ENCODE measurements around the gene BTN1A1. TPM values are rescaled to one million over a fixed set of nuclear protein-coding genes. Genes with fewer than 3 reads are reported as not detected.
"Not testable (repeated sequence)": the region's sequence is repeated elsewhere in the genome, so short reads cannot be mapped to it uniquely, and the experiment has no call there.

The BTN1A1 gene, protein sequence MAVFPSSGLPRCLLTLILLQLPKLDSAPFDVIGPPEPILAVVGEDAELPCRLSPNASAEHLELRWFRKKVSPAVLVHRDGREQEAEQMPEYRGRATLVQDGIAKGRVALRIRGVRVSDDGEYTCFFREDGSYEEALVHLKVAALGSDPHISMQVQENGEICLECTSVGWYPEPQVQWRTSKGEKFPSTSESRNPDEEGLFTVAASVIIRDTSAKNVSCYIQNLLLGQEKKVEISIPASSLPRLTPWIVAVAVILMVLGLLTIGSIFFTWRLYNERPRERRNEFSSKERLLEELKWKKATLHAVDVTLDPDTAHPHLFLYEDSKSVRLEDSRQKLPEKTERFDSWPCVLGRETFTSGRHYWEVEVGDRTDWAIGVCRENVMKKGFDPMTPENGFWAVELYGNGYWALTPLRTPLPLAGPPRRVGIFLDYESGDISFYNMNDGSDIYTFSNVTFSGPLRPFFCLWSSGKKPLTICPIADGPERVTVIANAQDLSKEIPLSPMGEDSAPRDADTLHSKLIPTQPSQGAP
- not detected for polyA plus RNA-seq

- Histone ChIP-seq H3K4me1 (ENCODE audit: control insufficient read depth in 2 of 2, insufficient read depth in 2 of 2, low read length in 1 of 2) (peaks cover 3 to 5% of the 10 kb centered on the region in 2 donors), H3K27me3 (ENCODE audit: control insufficient read depth in 1 of 2, insufficient read depth in 2 of 2, low read length in 2 of 2) (peaks cover 3% of the 10 kb centered on the region in 2 donors), H3K36me3 (ENCODE audit: control insufficient read depth in 2 of 2, insufficient read depth in 2 of 2, low read length in 1 of 2) (no peaks in the 10 kb centered on the region), H3K9me3 (ENCODE audit: control insufficient read depth in 2 of 2, insufficient read depth in 1 of 2, low read depth in 1 of 2, low read length in 1 of 2) (peaks cover 0 to 4% of the 10 kb centered on the region in 2 donors), H3K4me3 (ENCODE audit: low read depth in 1 of 2, low read length in 2 of 2) (no peak within 1 kb of the TSS), H3K27ac (ENCODE audit: low read depth in 2 of 2, low read length in 1 of 2) (no peak within 1 kb of the TSS)
- 61 to 73% methylated on average over 2 of the region's 2 CpGs for WGBS, 2 donors
Measured at GRCh38 chr6:26500102-26500501, at the start of gene BTN1A1. Gene BTN1A1, plus strand, starts transcription at chr6:26500303. Its CDS starts 984 bp downstream, at chr6:26501287.

- H3K4me3 ChIP-seq (ENCODE audit: low read depth in 1 of 2, low read length in 2 of 2): no peak overlapping the region
- WGBS, 2 donors: 77 to 81% methylated on average over 1 of the region's 1 CpG
- peaks cover 0 to 2% of the 10 kb centered on the region in 2 donors for H3K4me1 ChIP-seq (ENCODE audit: control insufficient read depth in 2 of 2, insufficient read depth in 2 of 2, low read length in 1 of 2)
- no peak overlapping the region for H3K27ac ChIP-seq (ENCODE audit: low read depth in 2 of 2, low read length in 1 of 2)
- H3K9me3 ChIP-seq (ENCODE audit: control insufficient read depth in 2 of 2, insufficient read depth in 1 of 2, low read depth in 1 of 2, low read length in 1 of 2): no peaks in the 10 kb centered on the region
- H3K27me3 ChIP-seq (ENCODE audit: control insufficient read depth in 1 of 2, insufficient read depth in 2 of 2, low read length in 2 of 2): no peaks in the 10 kb centered on the region
- H3K36me3 ChIP-seq (ENCODE audit: control insufficient read depth in 2 of 2, insufficient read depth in 2 of 2, low read length in 1 of 2): peaks cover 0 to 5% of the 10 kb centered on the region in 2 donors
Measured at GRCh38 chr6:26452631-26453235, 47.4 kb upstream of the BTN1A1 start.

- no peak overlapping the region for H3K4me3 ChIP-seq (ENCODE audit: low read depth in 1 of 2, low read length in 2 of 2)
- 92 to 97% methylated on average over 1 of the region's 1 CpG for WGBS, 2 donors
Measured at GRCh38 chr6:26454631-26455030, 45.5 kb upstream of the BTN1A1 start.

DNA sequence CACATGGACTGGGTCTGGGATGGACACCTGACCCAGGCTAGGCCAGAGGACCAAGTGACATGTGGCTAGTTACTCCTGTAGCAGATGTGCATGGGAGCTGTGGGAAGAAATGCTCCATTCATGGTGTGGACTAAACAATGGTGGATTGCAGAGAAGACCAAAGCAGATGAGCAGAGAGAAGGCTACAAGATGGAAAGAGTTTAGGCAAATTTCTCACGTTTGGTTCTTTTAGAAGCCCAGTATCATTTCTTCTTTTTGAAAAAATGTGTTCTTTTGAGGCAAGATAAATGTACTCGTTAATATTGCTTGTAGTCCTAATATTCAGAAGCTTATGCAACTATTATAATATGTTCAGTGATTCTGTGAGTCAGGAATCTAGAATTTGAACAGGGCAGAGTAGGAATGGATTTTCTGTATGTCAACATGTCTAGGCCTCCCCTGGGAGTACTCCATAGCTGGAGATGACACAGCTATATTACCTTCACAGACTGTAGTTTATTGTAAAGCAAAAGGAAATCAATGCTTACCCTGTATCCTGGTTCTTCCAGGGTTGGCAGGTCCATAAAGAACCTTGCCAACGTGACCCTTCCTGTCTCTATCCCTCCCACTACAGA lies 44.6 kb upstream of the BTN1A1 start:
- no peaks in the 10 kb centered on the region for H3K27me3 ChIP-seq (ENCODE audit: control insufficient read depth in 1 of 2, insufficient read depth in 2 of 2, low read length in 2 of 2)
- no peak overlapping the region for H3K4me3 ChIP-seq (ENCODE audit: low read depth in 1 of 2, low read length in 2 of 2)
- 88 to 89% methylated on average over 3 of the region's 3 CpGs for WGBS, 2 donors
- H3K36me3 ChIP-seq (ENCODE audit: control insufficient read depth in 2 of 2, insufficient read depth in 2 of 2, low read length in 1 of 2): peaks cover 0 to 3% of the 10 kb centered on the region in 2 donors
- no peaks in the 10 kb centered on the region for H3K9me3 ChIP-seq (ENCODE audit: control insufficient read depth in 2 of 2, insufficient read depth in 1 of 2, low read depth in 1 of 2, low read length in 1 of 2)
- peaks cover 0 to 8% of the 10 kb centered on the region in 2 donors for H3K4me1 ChIP-seq (ENCODE audit: control insufficient read depth in 2 of 2, insufficient read depth in 2 of 2, low read length in 1 of 2)
- no peak overlapping the region for H3K27ac ChIP-seq (ENCODE audit: low read depth in 2 of 2, low read length in 1 of 2)

More at GRCh38 chr6:26454631-26455030, 45.5 kb upstream of the BTN1A1 start:
- Histone ChIP-seq H3K36me3 (ENCODE audit: control insufficient read depth in 2 of 2, insufficient read depth in 2 of 2, low read length in 1 of 2) (peaks cover 0 to 5% of the 10 kb centered on the region in 2 donors), H3K9me3 (ENCODE audit: control insufficient read depth in 2 of 2, insufficient read depth in 1 of 2, low read depth in 1 of 2, low read length in 1 of 2) (no peaks in the 10 kb centered on the region), H3K27me3 (ENCODE audit: control insufficient read depth in 1 of 2, insufficient read depth in 2 of 2, low read length in 2 of 2) (no peaks in the 10 kb centered on the region), H3K27ac (ENCODE audit: low read depth in 2 of 2, low read length in 1 of 2) (no peak overlapping the region), H3K4me1 (ENCODE audit: control insufficient read depth in 2 of 2, insufficient read depth in 2 of 2, low read length in 1 of 2) (peaks cover 0 to 8% of the 10 kb centered on the region in 2 donors)

GRCh38 chr6:26457264-26457805 lies 42.8 kb upstream of the BTN1A1 start:
- H3K27ac ChIP-seq (ENCODE audit: low read depth in 2 of 2, low read length in 1 of 2): peak overlapping the region; percentile 88 to 89
- H3K4me3 ChIP-seq (ENCODE audit: low read depth in 1 of 2, low read length in 2 of 2): peak overlapping the region in 1 of 2 donors; percentile 75
- H3K27me3 ChIP-seq (ENCODE audit: control insufficient read depth in 1 of 2, insufficient read depth in 2 of 2, low read length in 2 of 2): no peaks in the 10 kb centered on the region
- peaks cover 0 to 12% of the 10 kb centered on the region in 2 donors for H3K4me1 ChIP-seq (ENCODE audit: control insufficient read depth in 2 of 2, insufficient read depth in 2 of 2, low read length in 1 of 2)
- WGBS, 2 donors: 13 to 18% methylated on average over 9 of the region's 9 CpGs
- H3K9me3 ChIP-seq (ENCODE audit: control insufficient read depth in 2 of 2, insufficient read depth in 1 of 2, low read depth in 1 of 2, low read length in 1 of 2): no peaks in the 10 kb centered on the region
- peaks cover 0 to 9% of the 10 kb centered on the region in 2 donors for H3K36me3 ChIP-seq (ENCODE audit: control insufficient read depth in 2 of 2, insufficient read depth in 2 of 2, low read length in 1 of 2)

DNA sequence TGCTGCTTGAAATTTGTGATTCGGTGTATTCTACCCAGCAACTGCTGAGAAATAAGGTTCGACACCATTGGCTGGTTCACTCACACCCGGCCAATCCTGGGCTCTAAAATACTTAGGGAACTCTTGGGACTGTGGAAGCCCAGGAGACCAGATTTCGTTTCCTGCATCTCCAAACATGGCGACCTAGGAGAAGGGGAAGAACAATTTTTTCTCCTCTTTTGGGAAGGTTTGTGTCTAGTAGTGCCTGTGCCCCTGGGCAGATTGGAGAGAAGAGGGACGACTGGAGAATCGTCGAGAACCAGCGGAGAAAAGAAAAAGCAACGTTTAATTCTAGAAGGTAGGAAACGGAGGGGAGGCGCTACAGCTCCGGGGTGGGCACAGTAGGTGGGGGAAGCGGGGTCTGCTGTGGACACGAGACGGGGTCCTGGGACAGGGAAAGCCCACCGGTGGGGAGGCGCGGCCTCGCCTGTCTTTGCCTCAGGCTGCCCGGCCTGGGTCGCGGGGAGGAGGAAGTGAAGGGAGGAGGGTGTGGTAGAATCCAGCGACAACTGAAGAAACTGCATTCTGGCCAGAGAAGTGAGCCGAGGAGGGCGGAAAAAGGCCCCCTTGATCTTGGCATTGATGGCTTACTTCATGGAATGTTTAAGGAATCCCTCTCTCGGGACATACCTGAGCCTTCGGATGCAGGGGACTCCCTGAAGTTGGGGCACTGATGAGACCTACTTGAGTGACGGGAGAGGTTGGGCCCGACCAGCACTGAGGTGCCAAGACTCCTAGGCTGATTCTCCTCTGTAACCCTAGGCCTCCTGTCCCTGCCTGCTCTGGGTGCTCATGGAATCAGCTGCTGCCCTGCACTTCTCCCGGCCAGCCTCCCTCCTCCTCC lies 42.1 kb upstream of the BTN1A1 start, which contains the start of gene BTN2A1:
Gene BTN2A1, plus strand, starts transcription at position 150 of the 883 bp plus-strand sequence. Its CDS starts 682 bp downstream, at position 832.
- Histone ChIP-seq H3K9me3 (ENCODE audit: control insufficient read depth in 2 of 2, insufficient read depth in 1 of 2, low read depth in 1 of 2, low read length in 1 of 2) (no peaks in the 10 kb centered on the region), H3K27ac (ENCODE audit: low read depth in 2 of 2, low read length in 1 of 2) (peak within 1 kb of the TSS; percentile 88 to 89), H3K27me3 (ENCODE audit: control insufficient read depth in 1 of 2, insufficient read depth in 2 of 2, low read length in 2 of 2) (no peaks in the 10 kb centered on the region), H3K4me3 (ENCODE audit: low read depth in 1 of 2, low read length in 2 of 2) (peak within 1 kb of the TSS; percentile 75 to 84), H3K4me1 (ENCODE audit: control insufficient read depth in 2 of 2, insufficient read depth in 2 of 2, low read length in 1 of 2) (peaks cover 0 to 12% of the 10 kb centered on the region in 2 donors), H3K36me3 (ENCODE audit: control insufficient read depth in 2 of 2, insufficient read depth in 2 of 2, low read length in 1 of 2) (peaks cover 0 to 9% of the 10 kb centered on the region in 2 donors)
- 0 to 1% methylated on average over 31 of the region's 31 CpGs for whole genome bisulfite sequencing, 2 donors

DNA sequence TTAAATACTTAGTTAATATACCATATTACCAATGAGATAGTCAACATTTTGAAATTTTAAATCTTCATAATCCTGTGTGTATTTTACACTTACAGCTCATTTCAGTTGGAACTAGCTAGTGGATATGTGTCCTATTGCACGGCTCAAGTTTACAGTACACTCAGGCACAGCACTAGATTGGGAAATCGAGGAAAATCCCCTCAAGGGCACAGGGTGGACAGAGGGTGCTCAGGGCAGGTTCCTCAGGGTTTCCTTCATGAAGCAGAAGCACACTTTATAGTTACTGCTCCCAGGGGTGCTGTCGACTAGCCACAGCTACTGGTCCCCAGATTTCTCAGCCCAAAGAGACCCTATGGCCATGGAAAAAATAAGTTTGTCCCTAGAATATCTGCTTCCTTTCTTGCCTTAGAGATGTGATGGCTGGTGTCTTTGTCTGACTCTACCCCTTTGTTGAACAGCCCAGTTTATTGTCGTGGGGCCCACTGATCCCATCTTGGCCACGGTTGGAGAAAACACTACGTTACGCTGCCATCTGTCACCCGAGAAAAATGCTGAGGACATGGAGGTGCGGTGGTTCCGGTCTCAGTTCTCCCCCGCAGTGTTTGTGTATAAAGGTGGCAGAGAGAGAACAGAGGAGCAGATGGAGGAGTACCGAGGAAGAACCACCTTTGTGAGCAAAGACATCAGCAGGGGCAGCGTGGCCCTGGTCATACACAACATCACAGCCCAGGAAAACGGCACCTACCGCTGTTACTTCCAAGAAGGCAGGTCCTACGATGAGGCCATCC lies 40.9 kb upstream of the BTN1A1 start:
- H3K27ac ChIP-seq (ENCODE audit: low read depth in 2 of 2, low read length in 1 of 2): no peak overlapping the region
- H3K27me3 ChIP-seq (ENCODE audit: control insufficient read depth in 1 of 2, insufficient read depth in 2 of 2, low read length in 2 of 2): no peaks in the 10 kb centered on the region
- peaks cover 0 to 12% of the 10 kb centered on the region in 2 donors for H3K4me1 ChIP-seq (ENCODE audit: control insufficient read depth in 2 of 2, insufficient read depth in 2 of 2, low read length in 1 of 2)
- WGBS, 2 donors: 69 to 78% methylated on average over 16 of the region's 16 CpGs
- H3K9me3 ChIP-seq (ENCODE audit: control insufficient read depth in 2 of 2, insufficient read depth in 1 of 2, low read depth in 1 of 2, low read length in 1 of 2): no peaks in the 10 kb centered on the region
- peaks cover 5 to 19% of the 10 kb centered on the region in 2 donors for H3K36me3 ChIP-seq (ENCODE audit: control insufficient read depth in 2 of 2, insufficient read depth in 2 of 2, low read length in 1 of 2)
- H3K4me3 ChIP-seq (ENCODE audit: low read depth in 1 of 2, low read length in 2 of 2): peak overlapping the region in 1 of 2 donors; percentile 75

- 74% methylated on average over 5 of the region's 5 CpGs for WGBS, 2 donors
- H3K27me3 ChIP-seq (ENCODE audit: control insufficient read depth in 1 of 2, insufficient read depth in 2 of 2, low read length in 2 of 2); H3K27ac ChIP-seq (ENCODE audit: low read depth in 2 of 2, low read length in 1 of 2); H3K9me3 ChIP-seq (ENCODE audit: control insufficient read depth in 2 of 2, insufficient read depth in 1 of 2, low read depth in 1 of 2, low read length in 1 of 2); H3K4me3 ChIP-seq (ENCODE audit: low read depth in 1 of 2, low read length in 2 of 2): not testable (repeated sequence)
- H3K36me3 ChIP-seq (ENCODE audit: control insufficient read depth in 2 of 2, insufficient read depth in 2 of 2, low read length in 1 of 2): peaks cover 11 to 28% of the 10 kb centered on the region in 2 donors
- H3K4me1 ChIP-seq (ENCODE audit: control insufficient read depth in 2 of 2, insufficient read depth in 2 of 2, low read length in 1 of 2): peaks cover 0 to 12% of the 10 kb centered on the region in 2 donors
Measured at GRCh38 chr6:26461353-26461752, 38.8 kb upstream of the BTN1A1 start.

Measured in esophagus (tissue), 2 donors.